Amniotic epithelial cell (primary cell): Measurements from ENCODE around the gene SMCO1.
"Not testable (repeated sequence)": the region's sequence is repeated elsewhere in the genome, so short reads cannot be mapped to it uniquely, and the experiment has no call there.

Experiments
- DNase-seq: peaks from one replicate; pipeline ENCODE4 v3.0.0-alpha.2; 2010; ENCODE audit warnings: low read depth

SMCO1 gene

DNA sequence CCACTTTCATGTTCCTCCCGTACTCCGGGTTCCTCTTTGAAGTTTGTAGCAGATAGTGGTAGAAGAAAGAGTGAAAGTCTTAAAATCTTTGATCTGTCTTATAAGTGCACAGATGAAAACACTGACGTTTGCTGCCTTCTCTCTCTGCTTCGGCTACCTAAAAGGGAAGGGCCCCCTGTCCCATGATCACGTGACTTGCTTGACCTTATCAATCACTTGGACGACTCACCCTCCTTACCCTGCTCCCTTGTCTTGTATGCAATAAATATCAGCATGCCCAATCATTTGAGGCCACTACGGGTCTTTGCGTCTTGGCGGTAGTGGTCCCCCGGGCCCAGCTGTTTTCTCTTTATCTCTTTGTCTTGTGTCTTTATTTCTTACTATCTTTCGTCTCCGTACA, 6.1 kb upstream of the SMCO1 start:
- not testable (repeated sequence) for DNase-seq

DNA sequence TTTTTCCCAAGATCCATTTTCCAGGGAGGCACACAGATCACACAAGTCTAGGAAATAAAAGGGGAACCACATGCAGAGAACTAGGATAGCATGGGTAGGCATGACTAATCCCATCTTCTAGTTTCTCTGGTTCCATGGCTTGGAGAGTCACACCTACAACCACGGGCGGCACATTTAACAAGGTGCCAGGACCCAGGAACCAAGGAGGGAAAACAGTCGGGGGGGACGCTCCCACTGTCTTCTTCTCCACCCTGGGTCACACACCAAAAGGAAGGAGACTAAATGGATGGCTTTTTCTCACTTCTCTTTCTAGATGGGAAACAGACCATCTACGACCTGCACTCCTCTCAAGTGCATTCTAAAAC, 4.6 kb upstream of the SMCO1 start:
- DNase-seq: no peak

GRCh38 chr3:196518966-196519717, 4.0 kb upstream of the SMCO1 start:
- peak; percentile 75 for DNase-seq

- no peak for DNase-seq
These were observed 2.8 kb upstream of the SMCO1 start for GRCh38 chr3:196517919-196518318.

DNA sequence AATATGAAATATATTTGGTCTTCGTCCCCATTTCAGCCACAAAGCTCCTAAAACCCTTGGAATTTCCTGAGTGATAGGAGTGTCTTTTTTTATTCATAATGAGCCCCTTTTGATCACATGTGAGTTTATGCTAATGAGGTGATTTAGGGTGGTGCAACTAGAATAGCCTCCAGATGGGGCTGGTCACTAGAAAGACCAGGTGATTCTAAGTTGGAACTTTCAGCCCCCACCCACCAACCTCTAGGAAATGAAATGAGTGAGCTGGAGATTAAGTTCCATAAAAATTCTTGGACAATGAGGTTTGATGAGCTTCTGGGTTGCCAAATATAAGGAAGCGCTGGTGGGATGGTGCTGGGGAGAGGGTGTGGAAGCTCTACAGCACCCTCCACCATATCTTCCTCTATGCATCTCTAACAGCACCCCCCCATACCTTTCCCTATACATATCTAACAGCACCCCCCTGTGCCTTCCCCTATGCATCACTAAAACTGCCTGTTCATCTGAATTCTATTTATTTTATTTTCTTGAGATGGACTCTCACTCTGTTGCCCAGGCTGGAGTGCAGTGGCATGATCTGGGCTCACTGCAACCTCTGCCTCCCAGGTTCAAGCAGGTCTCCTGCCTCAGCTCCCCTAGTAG, 2.1 kb upstream of the SMCO1 start:
- no peak for DNase-seq

- no peak for DNase-seq
These were observed 813 bp downstream of the SMCO1 start for GRCh38 chr3:196514350-196514716.

- DNase-seq: peak; percentile 74
These were observed 1.3 kb downstream of the SMCO1 start for GRCh38 chr3:196513697-196514349.

DNA sequence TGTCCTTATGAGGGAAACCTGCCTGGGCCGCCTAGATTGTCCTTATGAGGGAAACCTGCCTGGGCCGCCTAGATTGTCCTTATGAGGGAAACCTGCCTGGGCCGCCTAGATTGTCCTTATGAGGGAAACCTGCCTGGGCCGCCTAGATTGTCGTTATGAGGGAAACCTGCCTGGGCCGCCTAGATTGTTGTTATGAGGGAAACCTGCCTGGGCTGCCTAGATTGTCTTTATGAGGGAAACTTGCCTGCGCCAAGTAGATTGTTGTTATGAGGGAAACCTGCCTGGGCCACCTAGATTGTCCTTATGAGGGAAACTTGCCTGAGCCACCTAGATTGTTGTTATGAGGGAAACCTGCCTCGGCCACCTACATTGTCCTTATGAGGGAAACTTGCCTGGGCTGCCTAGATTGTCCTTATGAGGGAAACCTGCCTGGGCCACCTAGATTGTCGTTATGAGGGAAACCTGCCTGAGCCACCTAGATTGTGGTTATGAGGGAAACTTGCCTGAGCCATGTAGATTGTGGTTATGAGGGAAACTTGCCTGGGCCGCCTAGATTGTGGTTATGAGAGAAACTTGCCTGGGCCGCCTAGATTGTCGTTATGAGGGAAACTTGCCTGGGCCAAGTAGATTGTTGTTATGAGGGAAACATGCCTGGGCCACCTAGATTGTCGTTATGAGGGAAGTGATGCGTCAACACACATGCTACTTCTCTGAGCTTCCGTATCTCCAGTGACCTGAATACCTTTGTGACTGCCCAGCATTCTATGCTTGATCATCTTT, 3.3 kb downstream of the SMCO1 start:
- DNase-seq: not testable (repeated sequence)

DNA sequence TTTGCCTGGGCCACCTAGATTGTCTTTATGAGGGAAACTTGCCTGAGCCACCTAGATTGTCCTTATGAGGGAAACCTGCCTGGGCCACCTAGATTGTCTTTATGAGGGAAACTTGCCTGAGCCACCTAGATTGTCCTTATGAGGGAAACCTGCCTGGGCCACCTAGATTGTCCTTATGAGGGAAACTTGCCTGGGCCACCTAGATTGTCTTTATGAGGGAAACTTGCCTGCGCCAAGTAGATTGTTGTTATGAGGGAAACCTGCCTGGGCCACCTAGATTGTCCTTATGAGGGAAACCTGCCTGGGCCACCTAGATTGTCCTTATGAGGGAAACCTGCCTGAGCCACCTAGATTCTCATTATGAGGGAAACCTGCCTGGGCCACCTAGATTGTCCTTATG, 4.0 kb downstream of the SMCO1 start:
- not testable (repeated sequence) for DNase-seq

GRCh38 chr3:196506687-196507086, 8.5 kb downstream of the SMCO1 start:
- no peak for DNase-seq

DNA sequence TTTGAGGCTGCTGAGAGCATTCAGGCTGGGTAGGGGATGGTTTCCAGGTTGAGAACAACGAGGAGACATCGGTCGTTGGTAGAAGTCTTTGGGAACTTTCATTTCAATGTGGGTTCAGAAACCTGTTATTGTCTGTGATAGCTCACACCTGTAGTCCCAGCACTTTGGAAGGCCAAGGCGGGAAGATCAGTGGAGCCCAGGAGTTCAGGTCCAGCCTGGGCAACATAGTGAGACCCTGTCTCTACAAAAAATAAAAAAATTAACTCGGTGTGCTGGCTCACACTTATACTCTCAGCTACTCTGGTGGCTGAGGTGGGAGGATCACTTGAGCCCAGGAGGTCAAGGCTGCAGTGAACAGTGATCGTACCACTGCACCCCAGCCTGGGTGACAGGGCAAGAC, 10.6 kb downstream of the SMCO1 start:
- no peak for DNase-seq

DNA sequence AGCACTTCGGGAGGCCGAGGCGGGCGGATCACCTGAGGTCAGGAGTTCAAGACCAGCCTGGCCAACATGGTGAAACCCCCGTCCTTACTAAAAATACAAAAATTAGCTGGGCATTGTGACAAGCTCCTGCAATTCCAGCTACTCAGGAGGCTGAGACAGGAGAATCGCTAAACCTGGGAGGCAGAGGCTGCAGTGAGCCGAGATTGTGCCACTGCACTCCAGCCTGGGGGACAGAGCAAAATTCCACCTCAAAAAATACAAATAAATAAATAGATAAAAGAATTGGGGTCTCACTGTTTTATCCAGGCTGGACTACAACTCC, 11.1 kb downstream of the SMCO1 start:
- not testable (repeated sequence) for DNase-seq

- DNase-seq: peak; percentile 96
These were observed 11.7 kb downstream of the SMCO1 start, which contains the start of gene RNF168 for GRCh38 chr3:196503196-196504076. Gene RNF168, minus strand, starts transcription at chr3:196503768. Its CDS starts 595 bp downstream, at chr3:196503173.

DNA sequence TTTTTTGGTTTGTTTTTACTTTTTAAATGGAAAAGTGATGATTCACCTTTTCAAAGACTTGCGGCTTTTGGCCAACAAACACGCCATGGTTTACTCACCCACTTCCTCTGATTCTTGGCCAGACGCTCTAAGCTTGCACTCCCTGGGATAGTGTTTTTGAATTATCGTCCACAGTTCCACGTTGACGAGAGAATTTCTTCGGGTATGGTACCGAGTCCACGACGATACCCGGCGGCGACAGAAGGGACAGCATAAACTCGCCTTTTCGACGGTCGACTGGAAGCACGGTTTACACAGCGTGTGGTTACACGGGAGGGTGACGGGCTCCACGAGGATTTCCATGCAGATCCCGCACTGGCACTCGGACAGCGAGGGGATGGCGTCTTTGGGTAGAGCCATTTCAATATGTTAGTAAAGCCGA, 12.4 kb downstream of the SMCO1 start:
- peak; percentile 88 for DNase-seq

DNA sequence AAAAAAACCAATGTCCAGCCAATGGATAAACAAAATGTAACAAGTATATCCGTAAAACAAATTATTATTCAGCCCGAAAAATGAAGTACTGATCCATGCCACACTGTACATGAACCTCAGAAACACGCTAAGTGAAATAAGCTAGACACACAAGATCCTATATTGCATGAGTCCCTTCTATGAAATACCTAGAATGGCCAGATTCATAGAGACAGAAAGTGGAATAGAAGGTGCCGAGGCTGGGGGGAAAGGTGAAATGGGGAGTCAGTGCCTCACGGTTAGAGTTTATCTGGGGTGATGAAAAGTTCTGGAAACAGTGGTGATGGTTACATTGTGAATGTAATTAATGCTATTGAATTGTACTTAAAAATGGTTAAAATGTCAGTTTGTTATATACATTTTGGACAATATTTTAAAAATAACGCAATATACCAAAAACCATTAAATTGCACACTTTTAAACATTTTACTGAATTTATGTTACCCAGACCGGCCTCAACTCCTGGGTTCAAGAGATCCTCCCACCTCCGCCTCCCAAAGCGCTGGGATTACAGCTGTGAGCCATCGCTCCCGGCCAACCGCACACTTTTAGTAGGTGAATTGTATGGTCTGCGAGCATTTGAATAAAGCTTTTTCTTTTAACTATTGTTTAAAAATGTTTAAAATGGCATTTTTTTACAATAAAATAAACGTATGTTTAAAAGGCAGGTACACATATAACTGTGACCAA, 13.7 kb downstream of the SMCO1 start:
- DNase-seq: peak; percentile 44

- no peak for DNase-seq
These were observed 15.2 kb downstream of the SMCO1 start for GRCh38 chr3:196499807-196500524.

- peak; percentile 65 for DNase-seq
These were observed 16.1 kb downstream of the SMCO1 start for GRCh38 chr3:196499061-196499460.

GRCh38 chr3:196498297-196498696, 16.8 kb downstream of the SMCO1 start:
- DNase-seq: no peak

DNA sequence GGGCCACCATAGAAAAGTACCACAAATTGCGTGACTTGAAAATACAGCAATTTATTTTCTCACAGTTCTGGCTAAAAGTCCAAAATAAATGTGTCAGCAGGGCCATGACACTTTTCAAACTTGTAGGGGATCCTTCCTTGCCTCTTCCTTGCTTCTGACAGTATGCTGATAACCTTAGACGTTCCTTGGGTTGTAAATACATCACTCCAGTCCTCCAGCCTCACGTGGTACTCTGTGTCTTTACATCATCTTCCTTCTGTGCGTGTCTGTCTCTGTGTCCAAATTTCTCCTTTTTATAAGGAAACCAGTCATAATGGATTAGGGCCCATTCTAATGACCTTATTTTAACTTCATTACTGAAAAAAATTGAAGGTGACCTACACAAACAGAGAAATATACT, 19.0 kb downstream of the SMCO1 start:
- DNase-seq: no peak

DNA sequence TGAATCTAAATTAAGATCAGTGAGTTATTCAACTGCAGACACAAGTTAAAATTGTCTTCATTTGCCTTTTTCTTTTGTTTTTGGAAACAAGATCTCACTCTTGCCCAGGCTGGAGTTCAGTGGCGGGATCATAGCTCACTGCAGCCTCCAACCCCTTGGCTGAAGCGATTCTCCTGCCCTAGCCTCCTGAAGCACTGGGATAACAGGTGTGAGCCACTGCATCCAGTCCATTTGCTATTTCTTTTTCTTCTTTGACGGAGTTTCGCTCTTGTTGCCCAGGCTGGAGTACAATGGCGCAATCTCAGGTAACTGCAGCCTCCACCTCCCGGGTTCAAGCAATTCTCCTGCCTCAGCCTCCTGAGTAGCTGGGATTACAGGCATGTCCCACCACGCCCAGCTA, 21.9 kb downstream of the SMCO1 start:
- DNase-seq: no peak
